Activated CD4-positive, alpha-beta T cell treated with anti-CD3 and anti-CD28 coated beads for 48 hours (primary cell): ENCODE data around the gene FUOM.
A peak's percentile ranks its signal among the peaks of the same experiment; 100 is the strongest.
"Not testable (repeated sequence)": the region's sequence is repeated elsewhere in the genome, so short reads cannot be mapped to it uniquely, and the experiment has no call there.

Source experiments
- DNase-seq: peaks from one replicate; pipeline ENCODE4 v3.0.0-alpha.2; 2020

FUOM gene

GRCh38 chr10:133327651-133328357 lies 30.0 kb downstream of the FUOM start:
- DNase-seq = no peak

GRCh38 chr10:133326745-133327650 lies 30.8 kb downstream of the FUOM start:
- DNase-seq = no peak

GRCh38 chr10:133326223-133326551 lies 31.6 kb downstream of the FUOM start:
- no peak for DNase-seq

GRCh38 chr10:133325440-133326222 lies 32.2 kb downstream of the FUOM start:
- DNase-seq = no peak

GRCh38 chr10:133324857-133325260 lies 33.0 kb downstream of the FUOM start:
- DNase-seq = no peak

- peak; percentile 79 for DNase-seq
Measured at GRCh38 chr10:133324198-133324792, 33.5 kb downstream of the FUOM start.

GRCh38 chr10:133322064-133322709 lies 35.6 kb downstream of the FUOM start:
- not testable (repeated sequence) for DNase-seq

GRCh38 chr10:133320852-133321422 lies 36.9 kb downstream of the FUOM start:
- DNase-seq = not testable (repeated sequence)

GRCh38 chr10:133318494-133319127 lies 39.2 kb downstream of the FUOM start:
- peak; percentile 81 for DNase-seq

GRCh38 chr10:133316732-133317131 lies 41.1 kb downstream of the FUOM start:
- no peak for DNase-seq

GRCh38 chr10:133316266-133316665 lies 41.6 kb downstream of the FUOM start:
- DNase-seq = no peak

GRCh38 chr10:133315847-133316246 lies 42.0 kb downstream of the FUOM start:
- DNase-seq = no peak

GRCh38 chr10:133314911-133315310 lies 42.9 kb downstream of the FUOM start:
- no peak for DNase-seq

GRCh38 chr10:133313192-133313591 lies 44.6 kb downstream of the FUOM start:
- DNase-seq = no peak

- no peak for DNase-seq
Measured at GRCh38 chr10:133312769-133313145, 45.1 kb downstream of the FUOM start.

- DNase-seq = no peak
Measured at GRCh38 chr10:133312016-133312768, 45.6 kb downstream of the FUOM start.

- no peak for DNase-seq
Measured at GRCh38 chr10:133311570-133311969, 46.2 kb downstream of the FUOM start.

- no peak for DNase-seq
Measured at GRCh38 chr10:133310789-133311188, 47.0 kb downstream of the FUOM start.

GRCh38 chr10:133310399-133310755 lies 47.4 kb downstream of the FUOM start:
- no peak for DNase-seq

- no peak for DNase-seq
Measured at GRCh38 chr10:133309720-133310398, 48.0 kb downstream of the FUOM start.
